HG03469 (cell line): ENCODE measurements around the gene HNF4A.

ENCODE experiments used
- ATAC-seq: cut with Tn5 transposase; IDR thresholded peaks from one replicate; pipeline ENCODE4 v1.9.1; 2021; ENCODE audit warnings: mild to moderate bottlenecking, moderate library complexity, moderate number of reproducible peaks; ENCODE audit not compliant: unreplicated experiment

The HNF4A gene

GRCh38 chr20:44392088-44392775 is 36.7 kb downstream of the HNF4A start:
- ATAC-seq, result no peak

- no peak for ATAC-seq
Observed at GRCh38 chr20:44392776-44393607, 37.5 kb downstream of the HNF4A start.

DNA sequence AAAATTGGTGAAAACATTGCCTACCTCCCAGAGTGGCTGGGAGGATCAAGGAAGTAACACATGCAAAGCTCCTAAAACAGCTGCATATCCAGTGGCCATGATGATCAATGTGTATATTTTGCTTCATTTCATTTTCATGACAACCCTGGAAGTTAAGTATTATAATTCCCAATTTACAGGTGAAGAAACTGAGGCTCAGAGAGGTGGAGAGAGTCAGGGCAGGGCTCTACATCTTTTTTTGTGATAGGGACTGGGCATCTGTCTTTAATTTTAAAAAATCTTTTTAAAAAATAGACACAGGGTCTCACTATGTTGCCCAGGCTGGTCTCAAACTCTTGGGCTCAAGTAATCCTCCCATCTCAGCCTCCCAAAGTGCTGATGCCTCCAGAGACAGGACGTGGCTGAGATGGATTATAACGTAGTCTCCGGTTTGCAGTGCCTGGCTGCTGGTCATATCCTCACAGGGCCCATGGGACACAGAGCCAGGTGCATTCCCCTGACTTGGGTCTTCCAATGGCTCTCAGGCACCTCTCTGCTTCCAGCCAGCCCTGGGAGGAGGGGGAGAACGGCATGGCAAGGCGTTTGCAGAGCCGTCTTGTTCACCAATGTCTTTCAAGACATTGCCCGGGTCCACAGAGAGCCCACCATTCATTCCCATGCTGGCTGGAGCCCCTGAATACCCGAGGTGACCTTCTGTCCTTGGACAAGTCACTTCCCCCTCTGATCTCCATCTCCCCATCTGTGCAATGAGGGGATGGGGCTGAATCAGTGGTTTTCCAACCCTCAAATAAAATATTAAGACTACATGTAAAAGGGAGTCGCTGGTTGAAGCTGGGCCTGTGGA is 38.3 kb downstream of the HNF4A start:
- ATAC-seq, result no peak

GRCh38 chr20:44394452-44394701 is 38.9 kb downstream of the HNF4A start:
- no peak for ATAC-seq

DNA sequence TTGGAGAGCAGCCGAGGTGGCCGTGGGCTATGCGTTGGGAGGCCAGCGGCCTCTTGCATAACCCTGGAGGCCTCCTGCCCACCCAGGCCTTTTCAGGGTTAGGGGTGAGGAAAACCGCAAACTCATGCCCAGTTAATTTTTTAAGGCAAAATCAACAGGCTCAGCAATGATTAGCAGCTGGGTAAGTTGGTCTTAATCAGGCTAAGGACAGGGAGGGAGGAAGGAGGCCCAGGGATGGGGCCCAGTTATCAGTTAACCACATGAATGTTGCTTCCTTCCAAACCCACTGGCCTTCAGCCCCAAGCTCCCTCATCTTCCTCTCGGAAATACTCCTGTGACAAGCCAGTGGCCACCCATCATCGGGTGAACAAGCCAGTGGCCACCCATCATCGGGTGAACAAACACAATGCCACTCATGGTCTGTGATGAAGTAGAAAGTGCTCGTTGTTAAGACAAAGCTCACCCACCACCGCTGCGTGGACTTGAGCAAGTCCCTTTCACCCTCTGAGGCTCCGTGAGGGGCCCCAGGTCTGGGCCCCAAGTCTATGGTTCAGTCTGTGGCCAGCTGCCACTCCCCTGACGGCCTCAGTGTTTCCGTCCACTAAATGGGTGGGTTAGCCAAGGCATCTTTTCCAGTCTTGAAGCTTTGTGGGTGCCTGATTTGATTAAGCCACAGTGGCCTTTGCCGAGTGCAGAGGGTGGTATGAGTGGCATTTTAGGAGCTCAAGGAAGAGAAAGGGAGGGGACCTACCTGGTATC is 39.4 kb downstream of the HNF4A start:
- no peak for ATAC-seq

DNA sequence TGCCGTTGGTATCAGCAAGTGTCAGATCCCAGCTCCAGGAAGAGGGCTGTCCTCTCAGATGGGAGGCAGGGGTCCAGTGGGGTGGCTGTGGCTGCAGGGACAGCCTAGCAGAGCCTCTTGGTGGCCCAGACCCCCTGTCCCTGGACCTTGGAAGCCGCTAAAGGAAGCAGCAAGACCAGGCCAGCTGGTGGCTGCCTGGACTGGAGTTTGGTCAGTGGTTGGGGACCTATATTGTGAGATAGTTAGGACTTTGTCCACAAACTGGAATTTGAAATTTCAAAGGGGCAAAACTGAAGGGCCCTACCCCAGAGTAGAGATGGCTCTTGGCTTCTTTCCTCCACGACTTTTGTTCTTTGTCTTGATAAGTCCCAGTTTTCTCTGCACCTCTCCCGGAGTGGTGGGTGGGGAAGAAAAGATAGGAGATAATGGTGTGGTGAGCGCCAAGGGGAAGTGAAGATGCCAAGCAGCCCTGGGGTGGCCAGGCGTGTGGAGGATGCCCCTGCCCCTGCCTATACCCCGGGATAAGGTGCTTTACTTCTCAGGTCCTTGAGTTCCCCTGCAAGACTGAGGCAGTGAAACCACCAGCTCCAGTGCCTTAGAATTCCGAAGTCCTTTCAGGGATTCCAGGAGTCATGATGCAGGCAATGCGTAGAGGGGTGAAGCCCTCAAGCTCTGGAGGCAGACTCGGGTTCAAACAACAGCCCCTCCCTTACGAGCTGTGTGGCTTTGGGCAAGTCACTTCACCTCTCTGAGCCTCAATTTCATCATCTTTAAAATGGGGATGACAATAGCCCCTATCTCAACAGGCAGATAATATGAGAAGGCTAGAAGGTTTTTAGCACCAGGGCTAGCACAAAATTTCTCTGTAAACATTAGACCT is 40.2 kb downstream of the HNF4A start:
- no peak for ATAC-seq

- ATAC-seq, result no peak
Observed at GRCh38 chr20:44396369-44397130, 41.1 kb downstream of the HNF4A start.

DNA sequence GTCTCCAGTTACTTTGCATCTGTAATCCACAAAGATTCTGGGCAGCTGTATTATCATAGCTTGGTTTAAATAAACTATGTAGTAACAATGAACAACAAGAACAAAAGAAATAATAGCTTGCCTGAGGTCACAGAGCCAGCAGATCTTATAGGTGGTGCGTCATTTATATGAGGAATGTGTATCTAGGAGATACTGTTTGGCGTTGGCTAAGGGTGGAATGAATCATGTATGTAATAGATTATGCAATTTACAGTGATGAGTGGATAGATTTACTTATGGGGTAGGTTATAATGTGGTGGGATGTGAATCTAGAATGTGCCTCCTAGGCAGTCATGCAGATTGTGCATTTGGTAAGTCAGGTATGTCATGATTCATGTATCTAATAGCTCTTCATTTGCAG is 42.8 kb downstream of the HNF4A start:
- no peak for ATAC-seq

DNA sequence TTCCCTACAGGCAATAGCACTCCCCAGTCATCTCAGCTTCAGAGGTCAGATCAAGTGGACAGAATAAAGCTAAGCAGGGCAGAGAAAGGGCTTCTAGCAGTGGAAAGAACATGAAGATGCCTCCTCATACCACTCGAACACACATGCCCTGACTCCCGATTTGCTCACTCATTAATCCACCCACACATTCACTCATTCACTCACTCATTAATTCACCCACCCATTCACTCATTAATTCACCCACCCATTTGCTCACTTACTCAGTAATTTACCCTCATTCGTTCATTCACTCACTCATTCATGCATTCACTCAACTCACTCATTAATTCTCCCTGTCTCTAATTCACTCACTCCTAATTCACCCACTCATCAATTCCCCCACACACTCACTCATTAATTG is 43.9 kb downstream of the HNF4A start:
- no peak for ATAC-seq

- no peak for ATAC-seq
Observed at GRCh38 chr20:44400671-44400969, 45.1 kb downstream of the HNF4A start.

DNA sequence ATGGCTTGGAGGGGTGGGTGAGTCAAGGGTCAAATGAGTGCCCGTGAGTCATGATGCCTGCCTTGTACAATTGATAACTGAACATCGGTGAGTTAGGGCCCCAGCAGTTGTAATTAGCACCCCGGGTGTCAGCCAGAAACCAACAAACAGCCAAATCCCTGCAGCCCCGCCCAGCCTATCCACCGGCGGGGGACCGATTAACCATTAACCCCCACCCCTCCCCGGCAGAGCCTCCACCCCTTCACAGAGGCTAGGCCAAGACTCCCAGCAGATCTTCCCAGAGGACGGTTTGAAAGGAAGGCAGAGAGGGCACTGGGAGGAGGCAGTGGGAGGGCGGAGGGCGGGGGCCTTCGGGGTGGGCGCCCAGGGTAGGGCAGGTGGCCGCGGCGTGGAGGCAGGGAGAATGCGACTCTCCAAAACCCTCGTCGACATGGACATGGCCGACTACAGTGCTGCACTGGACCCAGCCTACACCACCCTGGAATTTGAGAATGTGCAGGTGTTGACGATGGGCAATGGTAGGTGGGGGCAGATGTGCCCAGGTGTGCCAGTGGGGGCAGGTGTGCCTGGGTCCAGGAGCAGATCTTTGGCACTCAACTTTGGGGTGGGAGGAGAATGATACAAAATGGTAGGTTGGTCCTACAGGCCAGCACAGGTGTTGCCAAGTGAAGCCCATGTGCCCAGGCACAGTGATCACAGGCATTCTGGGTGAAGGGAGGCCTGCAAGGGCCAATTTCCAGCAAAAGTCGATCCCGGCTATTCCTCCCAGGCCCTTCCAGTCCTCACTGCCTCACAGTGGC is 45.7 kb downstream of the HNF4A start:
- ATAC-seq, result no peak

DNA sequence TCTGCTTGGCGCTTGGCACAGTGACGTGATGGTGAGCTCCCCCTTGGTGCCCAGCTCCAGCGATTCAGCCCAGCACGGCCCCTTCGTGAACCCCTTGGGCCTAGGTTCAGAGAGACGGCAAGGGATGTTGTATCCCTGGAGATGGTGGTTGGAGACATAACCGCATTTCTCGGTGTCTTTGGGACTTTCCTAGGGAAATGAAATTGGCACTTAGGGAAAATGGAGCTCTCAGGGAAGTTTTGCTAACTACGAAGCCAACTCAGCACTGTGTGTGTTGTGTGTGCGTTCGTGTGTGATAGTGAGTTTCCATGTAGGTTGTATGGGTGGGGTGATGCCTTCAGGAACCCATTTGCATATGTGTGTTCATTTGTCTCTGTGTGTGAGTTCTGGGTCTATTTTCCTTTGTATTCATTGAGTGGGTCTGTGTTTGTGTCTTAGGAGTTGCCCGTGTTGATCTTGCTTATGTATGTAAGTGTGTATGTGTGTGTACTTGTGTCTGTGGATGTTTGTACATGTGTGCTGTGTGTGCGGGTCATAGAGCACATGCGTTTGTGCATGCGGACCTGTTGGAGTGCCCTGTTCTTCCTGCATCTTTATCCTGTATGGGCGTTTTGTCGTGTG is 46.4 kb downstream of the HNF4A start:
- ATAC-seq, result no peak

- ATAC-seq, result no peak
Observed at GRCh38 chr20:44402391-44403193, 47.1 kb downstream of the HNF4A start.

- ATAC-seq, result no peak
Observed at GRCh38 chr20:44403194-44404112, 48.0 kb downstream of the HNF4A start.

DNA sequence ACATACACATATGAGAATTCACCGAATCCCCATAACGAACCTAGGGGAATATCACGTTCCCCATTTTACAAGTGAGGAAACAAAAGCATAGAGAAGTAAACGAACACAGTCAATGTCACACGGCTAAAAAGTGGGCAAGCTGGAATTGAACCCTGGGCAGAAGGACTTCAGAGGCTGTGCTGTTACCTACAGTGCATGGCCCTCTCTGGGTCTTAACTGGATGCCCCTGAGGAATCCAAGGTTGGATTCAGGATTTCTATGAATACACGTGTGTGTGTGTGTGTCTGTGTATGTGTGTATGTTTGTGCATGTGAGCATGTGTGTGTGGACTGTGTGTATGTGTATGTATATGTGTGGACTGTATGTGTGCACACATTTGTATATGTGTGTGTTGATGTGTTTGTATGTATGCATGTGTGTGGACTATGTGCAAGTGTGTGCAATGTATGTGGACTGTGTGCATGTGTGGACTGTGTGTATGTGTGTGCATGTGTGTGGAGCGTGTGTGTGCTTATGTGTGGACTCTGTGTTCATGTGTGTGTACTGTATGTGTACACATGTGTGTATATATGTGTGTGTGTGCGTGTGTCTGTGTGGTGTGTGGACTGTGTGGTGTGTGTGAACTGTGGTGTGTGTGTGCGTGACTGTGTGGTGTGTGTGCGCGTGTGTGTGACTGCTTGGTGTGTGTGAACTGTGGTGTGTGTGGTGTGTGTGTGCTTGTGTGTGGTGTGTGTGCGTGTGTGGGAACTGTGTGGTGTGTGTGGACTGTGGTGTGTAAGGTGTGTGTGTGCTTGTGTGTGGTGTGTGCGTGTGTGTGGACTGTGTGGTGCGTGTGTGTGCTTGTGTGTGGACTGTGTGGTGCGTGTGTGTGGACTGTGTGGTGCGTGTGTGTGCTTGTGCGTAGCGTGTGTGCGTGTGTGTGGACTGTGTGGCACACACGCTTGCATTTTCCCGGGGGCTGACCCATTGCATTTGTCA is 49.0 kb downstream of the HNF4A start:
- no peak for ATAC-seq
